Raji (cell line): ENCODE measurements around the gene ZFP1.

Experiments
- POLR2A ChIP-seq: IDR thresholded peaks from 2 replicates; pipeline ENCODE4 v1.6.1; 2011; ENCODE audit warnings: low read depth, low read length, control low read depth; ENCODE audit not compliant: insufficient read depth

The ZFP1 gene

GRCh38 chr16:75122609-75123008 is 25.7 kb upstream of the ZFP1 start:
- no peak for TF ChIP-seq POLR2A

DNA sequence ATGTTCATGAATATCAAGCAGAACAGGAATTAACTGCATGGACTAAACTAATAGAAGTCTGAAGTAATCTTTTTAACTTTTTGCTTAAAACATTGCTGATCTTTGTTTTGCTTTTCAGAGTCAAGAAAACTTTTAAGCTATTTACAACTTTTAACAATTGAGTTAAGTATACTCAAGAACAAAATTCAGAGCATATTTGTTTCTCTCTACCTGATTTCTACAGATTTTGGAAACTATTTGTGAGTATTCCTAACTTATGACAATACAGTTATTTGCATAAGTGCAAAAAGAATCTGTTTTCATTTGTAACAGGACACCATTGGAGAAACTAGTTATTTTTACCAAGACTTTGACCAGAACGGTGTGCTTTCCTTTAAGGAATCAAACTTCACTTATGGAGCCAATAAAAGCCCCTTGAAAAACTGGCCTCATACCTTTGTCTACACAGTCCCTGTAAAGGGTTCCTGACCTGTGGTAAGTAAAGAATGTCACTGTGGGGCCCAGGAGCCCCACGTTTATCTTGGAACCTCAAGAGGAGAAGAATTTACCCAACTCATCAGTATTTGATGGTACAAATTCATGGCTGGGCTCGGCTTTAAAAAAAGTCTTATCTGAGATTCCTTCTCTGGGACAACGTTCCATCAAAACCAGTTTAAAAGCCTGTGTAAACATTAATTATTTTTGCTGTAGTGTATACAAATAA is 20.5 kb upstream of the ZFP1 start:
- TF ChIP-seq POLR2A = no peak

DNA sequence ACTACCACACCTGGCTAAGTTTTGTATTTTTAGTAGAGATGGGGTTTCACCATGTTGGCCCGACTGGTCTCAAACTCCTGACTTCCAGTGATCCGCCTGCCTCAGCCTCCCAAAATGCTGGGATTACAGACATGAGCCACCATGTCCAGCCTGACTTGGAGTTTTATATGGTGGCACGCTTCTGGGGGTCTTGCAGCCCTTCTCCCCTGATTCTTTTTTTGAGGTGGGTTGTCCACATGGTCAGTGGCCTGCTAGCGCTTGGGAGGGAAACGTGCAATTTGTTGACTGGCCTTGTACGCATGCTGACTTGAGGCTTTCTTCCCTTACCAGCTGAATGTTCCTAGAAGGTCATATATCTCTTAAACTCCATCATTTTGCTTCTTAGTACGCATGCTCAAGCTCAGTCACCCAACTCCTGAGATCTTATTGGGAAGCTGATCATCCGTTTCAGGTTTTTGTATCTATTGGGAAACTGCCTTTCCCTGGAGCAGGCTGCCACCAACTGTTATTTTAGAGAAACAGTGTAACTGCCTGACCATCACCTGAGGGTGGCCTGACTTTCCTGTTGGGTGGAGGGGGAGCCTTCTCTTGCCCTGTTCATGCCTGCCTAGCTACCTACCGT is 18.1 kb upstream of the ZFP1 start:
- no peak for TF ChIP-seq POLR2A

- TF ChIP-seq POLR2A = no peak
Observed at GRCh38 chr16:75131081-75131480, 17.2 kb upstream of the ZFP1 start.

GRCh38 chr16:75138233-75138632 is 10.1 kb upstream of the ZFP1 start:
- TF ChIP-seq POLR2A = no peak

DNA sequence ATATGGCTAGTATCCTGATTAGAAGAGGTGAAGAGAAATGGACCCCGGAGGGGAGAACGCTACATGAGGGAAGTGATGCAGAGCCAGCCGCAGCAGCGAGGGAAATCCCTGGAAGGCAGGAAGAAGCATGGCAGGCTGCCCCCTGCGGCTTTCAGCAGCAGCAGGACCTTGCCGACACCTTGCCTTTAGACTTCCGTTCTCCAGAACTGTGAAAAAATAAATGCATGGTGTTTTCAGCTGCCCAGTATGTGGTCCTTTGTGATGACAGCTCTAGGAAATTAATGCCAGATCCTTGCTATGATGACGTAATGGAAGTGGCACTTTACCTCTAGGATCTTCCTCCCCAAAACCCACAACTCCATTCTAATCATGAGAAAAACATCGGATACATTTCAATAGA is 9.7 kb upstream of the ZFP1 start:
- TF ChIP-seq POLR2A = no peak

DNA sequence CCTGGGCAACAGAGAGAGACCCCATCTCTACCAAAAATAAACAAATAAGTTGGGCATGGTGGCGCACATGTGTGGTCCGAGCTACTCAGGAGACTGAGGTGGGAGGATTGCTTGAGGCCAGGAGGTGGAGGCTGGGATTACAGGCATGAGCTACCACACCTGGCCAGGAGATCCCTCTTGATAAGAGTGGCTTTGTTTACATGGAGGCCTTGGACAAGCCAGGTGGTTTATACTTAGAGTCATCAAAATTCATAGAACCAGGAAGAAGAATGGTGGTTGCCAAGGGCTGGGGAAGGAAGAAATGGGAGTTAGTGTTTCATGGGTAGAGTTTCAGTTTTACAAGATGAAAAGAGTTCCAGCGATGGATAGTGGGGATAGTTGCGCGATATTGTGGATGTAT is 8.8 kb upstream of the ZFP1 start:
- no peak for TF ChIP-seq POLR2A

DNA sequence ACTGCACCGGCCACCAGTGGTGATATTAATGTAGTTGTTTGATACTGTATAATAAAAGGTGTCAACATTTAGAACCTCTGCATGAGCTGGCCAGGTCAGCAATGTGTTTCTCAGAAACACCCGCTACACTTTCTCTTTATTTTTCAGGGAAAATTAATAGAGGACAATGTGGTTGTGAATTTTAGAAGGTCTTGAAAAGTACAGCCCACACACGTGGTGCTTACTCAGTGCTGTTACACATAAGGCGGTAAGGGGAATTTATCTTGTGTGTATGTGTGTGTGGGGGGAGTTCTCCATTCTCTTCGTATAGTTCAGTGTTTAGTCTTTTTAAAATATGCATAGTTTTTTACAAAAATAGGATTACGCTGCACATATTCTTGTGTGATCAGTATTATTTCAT is 4.4 kb upstream of the ZFP1 start:
- TF ChIP-seq POLR2A = no peak

DNA sequence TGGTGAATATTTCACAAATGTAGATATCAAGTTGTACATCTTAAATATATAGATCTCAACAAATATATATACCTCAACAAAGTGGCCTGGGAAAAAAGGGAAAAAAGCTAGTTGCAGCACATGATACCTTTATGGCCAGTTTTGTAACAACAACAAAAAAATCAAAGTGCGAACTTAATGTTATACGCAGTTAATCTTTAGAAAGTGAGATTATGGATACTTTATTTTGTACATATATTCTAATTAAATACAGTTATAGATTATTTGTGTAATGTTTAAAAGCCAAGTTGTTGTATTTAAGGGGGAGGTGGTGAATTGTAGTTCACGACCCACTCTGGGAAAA is 385 bp upstream of the ZFP1 start:
- TF ChIP-seq POLR2A = no peak

DNA sequence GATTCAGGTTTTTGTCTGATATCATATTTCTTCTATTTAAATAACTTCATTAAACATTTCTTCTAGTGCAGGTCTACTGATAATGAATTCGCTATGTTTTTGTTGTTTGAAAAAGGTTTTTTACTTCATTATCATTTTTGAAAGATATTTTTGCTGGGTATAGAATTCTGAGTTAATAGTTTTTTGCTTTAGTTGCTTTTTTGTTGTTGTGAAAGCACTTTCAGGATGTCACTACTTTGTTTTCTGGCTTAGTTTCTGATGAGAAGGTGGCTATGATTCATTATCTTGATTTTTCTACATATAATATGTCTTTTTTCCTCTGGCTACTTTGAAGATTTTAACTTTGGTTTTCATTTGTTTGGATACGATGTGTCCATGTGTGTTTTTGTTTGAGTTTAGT is 3.5 kb downstream of the ZFP1 start:
- no peak for TF ChIP-seq POLR2A

- no peak for TF ChIP-seq POLR2A
Observed at GRCh38 chr16:75152635-75153034, 4.3 kb downstream of the ZFP1 start.

- no peak for TF ChIP-seq POLR2A
Observed at GRCh38 chr16:75160386-75160785, 12.1 kb downstream of the ZFP1 start.

- TF ChIP-seq POLR2A = no peak
Observed at GRCh38 chr16:75169899-75170405, 21.6 kb downstream of the ZFP1 start.

DNA sequence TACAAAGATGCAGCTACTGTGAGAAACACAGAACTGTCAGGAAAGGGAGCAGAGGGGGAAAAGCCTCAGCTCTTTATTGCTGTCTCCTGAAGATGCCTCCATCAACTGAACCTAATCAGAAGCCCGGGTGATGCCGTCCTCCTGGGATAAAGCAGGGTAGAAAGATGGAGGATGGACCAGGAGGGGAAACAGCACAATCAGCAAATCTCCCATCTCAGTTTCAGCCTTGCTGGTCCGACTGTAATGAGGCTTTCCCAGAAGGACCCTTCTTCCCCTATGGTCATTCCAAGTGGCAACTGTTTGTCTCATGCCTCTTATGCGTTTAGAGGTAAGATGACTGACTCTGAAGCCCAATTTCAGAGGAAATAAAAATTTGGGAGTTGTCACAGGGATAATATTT is 24.3 kb downstream of the ZFP1 start:
- TF ChIP-seq POLR2A = no peak

- TF ChIP-seq POLR2A = no peak
Observed at GRCh38 chr16:75175074-75175473, 26.8 kb downstream of the ZFP1 start.

DNA sequence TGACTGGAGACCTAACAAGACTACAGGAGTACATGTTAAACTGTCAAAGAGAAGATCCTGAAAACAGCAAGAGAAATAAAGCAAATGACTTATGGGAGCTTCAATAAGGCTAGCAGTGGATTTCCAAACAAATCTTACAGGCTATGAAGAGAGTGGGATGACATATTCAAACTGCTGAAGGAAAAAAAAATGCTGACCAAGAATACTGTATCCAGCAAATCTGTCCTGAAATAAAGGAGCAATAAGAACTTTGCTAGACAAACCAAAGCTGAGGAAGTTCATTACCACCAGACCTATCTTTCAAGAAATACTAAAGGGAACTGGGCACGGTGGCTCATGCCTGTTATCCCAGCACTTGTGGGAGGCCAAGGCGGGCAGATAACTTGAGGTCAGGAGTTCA is 28.6 kb downstream of the ZFP1 start:
- no peak for TF ChIP-seq POLR2A

DNA sequence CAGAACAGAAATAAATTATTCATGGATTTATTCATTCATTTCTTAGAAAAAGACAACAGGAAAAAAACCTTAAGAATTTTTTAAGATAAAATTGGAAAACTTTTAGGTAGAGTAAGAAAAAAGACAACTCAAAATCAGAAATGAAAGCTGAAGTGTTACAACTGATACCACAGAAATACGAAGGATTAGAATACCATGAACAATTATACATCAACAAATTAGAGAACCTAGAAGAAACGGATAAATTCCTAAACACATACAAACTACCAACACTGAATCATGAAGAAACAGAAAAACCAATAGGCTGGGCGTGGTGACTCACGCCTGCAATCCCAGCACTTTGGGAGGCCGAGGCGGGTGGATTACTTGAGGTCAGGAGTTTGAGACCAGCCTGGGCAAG is 30.9 kb downstream of the ZFP1 start:
- TF ChIP-seq POLR2A = no peak
